Measurements from ENCODE around the gene C4B.
"Not testable (repeated sequence)": the region's sequence is repeated elsewhere in the genome, so short reads cannot be mapped to it uniquely, and the experiment has no call there.

C4B gene

DNA sequence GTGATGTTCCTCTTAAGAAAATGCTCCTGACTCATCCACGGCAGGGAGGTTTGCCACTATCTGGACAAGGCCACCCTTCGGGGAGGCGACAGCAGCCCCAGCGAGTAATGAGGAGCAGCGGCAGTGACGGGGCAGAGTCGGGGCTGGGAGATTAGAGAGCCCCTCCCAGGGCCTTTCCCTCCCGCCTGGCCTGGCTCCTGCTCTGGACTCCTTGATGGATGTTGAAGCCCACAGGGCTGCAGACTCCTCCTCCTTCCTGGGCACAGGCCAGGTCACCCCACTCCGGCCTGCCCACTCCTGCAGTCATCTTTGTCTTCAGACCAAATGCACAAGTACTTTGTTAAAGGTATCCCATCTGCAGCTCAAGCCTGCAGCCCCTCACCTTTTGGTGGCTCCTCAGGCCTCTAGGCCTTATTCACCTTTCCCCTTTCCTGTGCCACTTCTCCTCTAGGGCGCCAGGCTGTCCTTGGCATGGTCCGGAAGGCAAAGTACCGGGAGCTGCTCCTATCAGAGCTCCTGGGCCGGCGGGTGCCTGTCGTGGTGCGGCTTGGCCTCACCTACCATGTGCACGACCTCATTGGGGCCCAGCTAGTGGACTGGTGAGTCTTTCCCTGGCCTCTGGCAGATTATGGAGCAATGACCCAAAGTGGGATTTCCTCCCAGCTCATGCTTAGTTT lies 1.5 kb upstream of the C4B start:
- H3K9me3 ChIP-seq (ENCODE audit: control insufficient read depth, insufficient read depth, low read length); H3K9ac ChIP-seq (ENCODE audit: low read depth, low read length); H3K4me3 ChIP-seq (ENCODE audit: low read depth, low read length); H3K4me1 ChIP-seq (ENCODE audit: control insufficient read depth, insufficient read depth, low read length); H3K36me3 ChIP-seq (ENCODE audit: control insufficient read depth, insufficient read depth, low read length); H3K27me3 ChIP-seq (ENCODE audit: control insufficient read depth, insufficient read depth, low read length): not testable (repeated sequence)

DNA sequence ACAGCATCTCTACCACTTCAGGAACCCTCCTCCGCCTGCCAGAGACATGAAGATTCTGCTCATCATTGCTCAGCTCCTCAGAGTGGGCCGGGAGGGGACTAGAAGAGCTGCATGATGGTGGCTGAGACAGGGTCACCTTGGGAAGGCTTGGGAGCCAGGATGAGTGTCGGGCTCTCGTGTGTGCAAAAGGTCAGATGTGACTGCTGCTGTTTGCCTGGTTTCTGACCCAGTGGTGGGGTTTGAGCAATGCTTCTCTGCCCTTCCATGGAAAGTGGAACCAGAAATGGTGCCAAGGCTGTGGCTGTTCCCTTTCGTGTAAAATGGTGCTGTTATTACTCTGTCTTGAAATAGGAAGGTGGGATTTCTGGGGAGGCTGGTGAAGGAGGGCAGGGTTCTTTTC lies 857 bp upstream of the C4B start:
- H3K27me3 ChIP-seq (ENCODE audit: control insufficient read depth, insufficient read depth, low read length); H3K4me1 ChIP-seq (ENCODE audit: control insufficient read depth, insufficient read depth, low read length); H3K36me3 ChIP-seq (ENCODE audit: control insufficient read depth, insufficient read depth, low read length); H3K9me3 ChIP-seq (ENCODE audit: control insufficient read depth, insufficient read depth, low read length); H3K4me3 ChIP-seq (ENCODE audit: low read depth, low read length); H3K9ac ChIP-seq (ENCODE audit: low read depth, low read length): not testable (repeated sequence)

DNA sequence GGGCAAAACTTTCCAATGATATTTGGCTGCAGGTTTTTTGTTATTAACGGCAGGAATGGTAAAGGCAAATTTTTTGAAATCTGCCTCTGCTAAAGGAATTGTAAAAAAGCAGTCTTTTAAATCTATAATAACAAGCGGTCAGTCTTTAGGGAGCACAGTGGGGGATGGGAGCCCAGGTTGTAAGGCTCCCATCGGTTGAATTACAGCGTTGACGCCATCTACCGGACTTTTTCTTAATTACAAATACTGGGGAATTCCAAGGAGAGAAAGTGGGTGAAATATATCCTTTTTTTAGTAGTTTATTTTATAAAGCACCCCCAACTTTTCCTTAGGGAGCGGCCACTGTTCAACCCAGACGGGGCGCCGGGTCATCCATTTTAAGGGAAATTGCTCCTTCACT lies 7.5 kb downstream of the C4B start:
- H3K9ac ChIP-seq (ENCODE audit: low read depth, low read length); H3K4me1 ChIP-seq (ENCODE audit: control insufficient read depth, insufficient read depth, low read length); H3K4me3 ChIP-seq (ENCODE audit: low read depth, low read length); H3K36me3 ChIP-seq (ENCODE audit: control insufficient read depth, insufficient read depth, low read length); H3K27me3 ChIP-seq (ENCODE audit: control insufficient read depth, insufficient read depth, low read length); H3K9me3 ChIP-seq (ENCODE audit: control insufficient read depth, insufficient read depth, low read length): not testable (repeated sequence)

DNA sequence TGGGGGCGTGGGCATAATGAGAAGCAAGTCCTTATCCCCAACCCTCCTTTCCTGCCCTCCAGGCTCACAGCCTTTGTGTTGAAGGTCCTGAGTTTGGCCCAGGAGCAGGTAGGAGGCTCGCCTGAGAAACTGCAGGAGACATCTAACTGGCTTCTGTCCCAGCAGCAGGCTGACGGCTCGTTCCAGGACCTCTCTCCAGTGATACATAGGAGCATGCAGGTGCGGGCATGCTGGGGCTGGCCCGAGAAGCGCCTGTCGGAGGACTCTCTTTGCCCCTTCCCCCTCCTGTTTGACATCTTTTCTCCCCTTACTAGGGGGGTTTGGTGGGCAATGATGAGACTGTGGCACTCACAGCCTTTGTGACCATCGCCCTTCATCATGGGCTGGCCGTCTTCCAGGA lies 14.0 kb downstream of the C4B start:
- H3K36me3 ChIP-seq (ENCODE audit: control insufficient read depth, insufficient read depth, low read length); H3K9me3 ChIP-seq (ENCODE audit: control insufficient read depth, insufficient read depth, low read length); H3K27me3 ChIP-seq (ENCODE audit: control insufficient read depth, insufficient read depth, low read length); H3K9ac ChIP-seq (ENCODE audit: low read depth, low read length); H3K4me1 ChIP-seq (ENCODE audit: control insufficient read depth, insufficient read depth, low read length); H3K4me3 ChIP-seq (ENCODE audit: low read depth, low read length): not testable (repeated sequence)

GRCh38 chr6:32029553-32029952 lies 15.0 kb downstream of the C4B start:
- H3K36me3 ChIP-seq (ENCODE audit: control insufficient read depth, insufficient read depth, low read length); H3K9me3 ChIP-seq (ENCODE audit: control insufficient read depth, insufficient read depth, low read length); H3K4me3 ChIP-seq (ENCODE audit: low read depth, low read length); H3K4me1 ChIP-seq (ENCODE audit: control insufficient read depth, insufficient read depth, low read length); H3K9ac ChIP-seq (ENCODE audit: low read depth, low read length); H3K27me3 ChIP-seq (ENCODE audit: control insufficient read depth, insufficient read depth, low read length): not testable (repeated sequence)

DNA sequence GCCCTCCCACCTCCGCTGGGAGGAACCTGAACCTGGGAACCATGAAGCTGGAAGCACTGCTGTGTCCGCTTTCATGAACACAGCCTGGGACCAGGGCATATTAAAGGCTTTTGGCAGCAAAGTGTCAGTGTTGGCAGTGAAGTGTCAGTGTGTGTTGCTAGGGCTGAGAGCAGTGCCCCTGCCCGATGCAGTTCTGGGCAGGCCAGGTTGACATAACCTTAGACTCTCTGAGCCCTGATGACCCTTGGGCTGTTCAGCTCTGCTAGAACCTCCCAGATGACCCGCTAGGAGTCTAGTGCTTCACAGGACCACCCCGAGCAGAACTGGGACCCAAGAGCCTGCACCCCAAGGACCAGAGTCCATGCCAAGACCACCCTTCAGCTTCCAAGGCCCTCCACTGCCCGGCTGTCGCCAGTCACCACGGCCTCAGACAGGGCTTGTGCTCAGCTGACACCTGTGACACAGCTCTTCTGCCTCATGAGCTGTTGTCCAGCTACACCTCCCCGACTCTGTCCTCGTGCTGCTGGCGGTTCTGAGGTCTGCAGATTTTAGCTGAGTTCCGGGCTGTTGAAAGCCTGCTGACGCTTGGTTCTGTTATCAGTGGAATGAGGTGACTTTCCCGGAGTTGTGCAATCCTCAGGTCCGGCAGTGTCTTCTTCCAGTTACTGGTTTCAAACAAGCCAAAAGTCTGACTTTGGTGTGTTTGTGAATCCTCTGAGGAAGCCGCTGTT lies 20.9 kb downstream of the C4B start:
- H3K27me3 ChIP-seq (ENCODE audit: control insufficient read depth, insufficient read depth, low read length); H3K9me3 ChIP-seq (ENCODE audit: control insufficient read depth, insufficient read depth, low read length); H3K9ac ChIP-seq (ENCODE audit: low read depth, low read length); H3K4me3 ChIP-seq (ENCODE audit: low read depth, low read length); H3K4me1 ChIP-seq (ENCODE audit: control insufficient read depth, insufficient read depth, low read length); H3K36me3 ChIP-seq (ENCODE audit: control insufficient read depth, insufficient read depth, low read length): not testable (repeated sequence)

DNA sequence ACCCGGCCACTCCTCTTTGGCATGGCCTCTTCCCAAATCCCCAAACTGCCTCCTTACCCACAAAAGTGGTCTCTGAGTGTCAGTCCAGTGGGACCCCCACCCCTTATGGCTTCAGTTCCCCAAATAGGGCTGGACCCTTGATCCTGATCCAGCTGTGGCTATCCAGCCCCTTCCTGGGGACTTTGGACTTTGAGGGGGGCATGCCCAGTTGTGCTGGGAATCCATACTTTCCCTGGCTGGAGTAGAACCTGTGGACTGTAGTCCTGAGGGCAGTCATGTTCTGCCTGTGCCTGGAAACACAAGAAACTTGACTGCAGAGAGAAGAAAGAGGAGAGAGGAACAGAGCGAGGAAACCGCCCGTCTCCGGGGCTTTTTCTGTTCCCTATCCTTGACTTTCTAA lies 22.5 kb downstream of the C4B start:
- H3K9ac ChIP-seq (ENCODE audit: low read depth, low read length); H3K27me3 ChIP-seq (ENCODE audit: control insufficient read depth, insufficient read depth, low read length); H3K36me3 ChIP-seq (ENCODE audit: control insufficient read depth, insufficient read depth, low read length); H3K4me1 ChIP-seq (ENCODE audit: control insufficient read depth, insufficient read depth, low read length); H3K9me3 ChIP-seq (ENCODE audit: control insufficient read depth, insufficient read depth, low read length); H3K4me3 ChIP-seq (ENCODE audit: low read depth, low read length): not testable (repeated sequence)

GRCh38 chr6:32037598-32038524 lies 23.3 kb downstream of the C4B start, which contains the start of gene CYP21A2:
TSS of gene CYP21A2 (plus strand) at chr6:32038415. CDS start at chr6:32038423, 8 bp downstream.
- H3K36me3 ChIP-seq (ENCODE audit: control insufficient read depth, insufficient read depth, low read length); H3K9ac ChIP-seq (ENCODE audit: low read depth, low read length): not testable (repeated sequence)

DNA sequence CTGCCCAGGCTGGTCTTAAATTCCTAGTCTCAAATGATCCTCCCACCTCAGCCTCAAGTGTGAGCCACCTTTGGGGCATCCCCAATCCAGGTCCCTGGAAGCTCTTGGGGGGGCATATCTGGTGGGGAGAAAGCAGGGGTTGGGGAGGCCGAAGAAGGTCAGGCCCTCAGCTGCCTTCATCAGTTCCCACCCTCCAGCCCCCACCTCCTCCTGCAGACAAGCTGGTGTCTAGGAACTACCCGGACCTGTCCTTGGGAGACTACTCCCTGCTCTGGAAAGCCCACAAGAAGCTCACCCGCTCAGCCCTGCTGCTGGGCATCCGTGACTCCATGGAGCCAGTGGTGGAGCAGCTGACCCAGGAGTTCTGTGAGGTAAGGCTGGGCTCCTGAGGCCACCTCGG lies 24.3 kb downstream of the C4B start:
- H3K27me3 ChIP-seq (ENCODE audit: control insufficient read depth, insufficient read depth, low read length); H3K9me3 ChIP-seq (ENCODE audit: control insufficient read depth, insufficient read depth, low read length); H3K9ac ChIP-seq (ENCODE audit: low read depth, low read length); H3K4me3 ChIP-seq (ENCODE audit: low read depth, low read length); H3K36me3 ChIP-seq (ENCODE audit: control insufficient read depth, insufficient read depth, low read length); H3K4me1 ChIP-seq (ENCODE audit: control insufficient read depth, insufficient read depth, low read length): not testable (repeated sequence)

More at GRCh38 chr6:32037598-32038524, 23.3 kb downstream of the C4B start, which contains the start of gene CYP21A2:
- H3K4me3 ChIP-seq (ENCODE audit: low read depth, low read length); H3K9me3 ChIP-seq (ENCODE audit: control insufficient read depth, insufficient read depth, low read length); H3K27me3 ChIP-seq (ENCODE audit: control insufficient read depth, insufficient read depth, low read length); H3K4me1 ChIP-seq (ENCODE audit: control insufficient read depth, insufficient read depth, low read length): not testable (repeated sequence)

DNA sequence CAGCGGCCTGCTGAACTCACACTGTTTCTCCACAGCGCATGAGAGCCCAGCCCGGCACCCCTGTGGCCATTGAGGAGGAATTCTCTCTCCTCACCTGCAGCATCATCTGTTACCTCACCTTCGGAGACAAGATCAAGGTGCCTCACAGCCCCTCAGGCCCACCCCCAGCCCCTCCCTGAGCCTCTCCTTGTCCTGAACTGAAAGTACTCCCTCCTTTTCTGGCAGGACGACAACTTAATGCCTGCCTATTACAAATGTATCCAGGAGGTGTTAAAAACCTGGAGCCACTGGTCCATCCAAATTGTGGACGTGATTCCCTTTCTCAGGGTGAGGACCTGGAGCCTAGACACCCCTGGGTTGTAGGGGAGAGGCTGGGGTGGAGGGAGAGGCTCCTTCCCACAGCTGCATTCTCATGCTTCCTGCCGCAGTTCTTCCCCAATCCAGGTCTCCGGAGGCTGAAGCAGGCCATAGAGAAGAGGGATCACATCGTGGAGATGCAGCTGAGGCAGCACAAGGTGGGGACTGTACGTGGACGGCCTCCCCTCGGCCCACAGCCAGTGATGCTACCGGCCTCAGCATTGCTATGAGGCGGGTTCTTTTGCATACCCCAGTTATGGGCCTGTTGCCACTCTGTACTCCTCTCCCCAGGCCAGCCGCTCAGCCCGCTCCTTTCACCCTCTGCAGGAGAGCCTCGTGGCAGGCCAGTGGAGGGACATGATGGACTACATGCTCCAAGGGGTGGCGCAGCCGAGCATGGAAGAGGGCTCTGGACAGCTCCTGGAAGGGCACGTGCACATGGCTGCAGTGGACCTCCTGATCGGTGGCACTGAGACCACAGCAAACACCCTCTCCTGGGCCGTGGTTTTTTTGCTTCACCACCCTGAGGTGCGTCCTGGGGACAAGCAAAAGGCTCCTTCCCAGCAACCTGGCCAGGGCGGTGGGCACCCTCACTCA lies 25.0 kb downstream of the C4B start:
- not testable (repeated sequence) for H3K9ac ChIP-seq (ENCODE audit: low read depth, low read length); H3K9me3 ChIP-seq (ENCODE audit: control insufficient read depth, insufficient read depth, low read length); H3K36me3 ChIP-seq (ENCODE audit: control insufficient read depth, insufficient read depth, low read length); H3K27me3 ChIP-seq (ENCODE audit: control insufficient read depth, insufficient read depth, low read length); H3K4me3 ChIP-seq (ENCODE audit: low read depth, low read length); H3K4me1 ChIP-seq (ENCODE audit: control insufficient read depth, insufficient read depth, low read length)

- H3K4me3 ChIP-seq (ENCODE audit: low read depth, low read length); H3K9ac ChIP-seq (ENCODE audit: low read depth, low read length); H3K27me3 ChIP-seq (ENCODE audit: control insufficient read depth, insufficient read depth, low read length); H3K9me3 ChIP-seq (ENCODE audit: control insufficient read depth, insufficient read depth, low read length); H3K4me1 ChIP-seq (ENCODE audit: control insufficient read depth, insufficient read depth, low read length); H3K36me3 ChIP-seq (ENCODE audit: control insufficient read depth, insufficient read depth, low read length): not testable (repeated sequence)
Observed at GRCh38 chr6:32040299-32041049, 25.9 kb downstream of the C4B start.

Data from iPS-15b (cell line).